Omental fat pad (tissue), 4 donors: Measurements from ENCODE around the gene MARCKS. TPM values are rescaled to one million over a fixed set of nuclear protein-coding genes. Genes with fewer than 3 reads are reported as not detected.

Experiments
- ATAC-seq: fragments of 150-250 bp; one replicate; pipeline ENCODE4 v1.9.1; 2016; ENCODE audit warnings: mild to moderate bottlenecking, moderate library complexity; ENCODE audit not compliant: low FRiP score
- DNase-seq: peaks from one replicate; pipeline ENCODE4 v3.0.0-alpha.2; 2019; ENCODE audit warnings: low spot score
- CTCF ChIP-seq, 3 donors: fragments of 450-650 bp; IDR thresholded peaks; one replicate each; pipeline ENCODE4 v1.5.1; 2016 to 2017; ENCODE audit warnings: antibody characterized with exemption in 3 of 3, mild to moderate bottlenecking in 3 of 3, moderate library complexity in 2 of 3
- total RNA-seq, 4 donors: library from RNA; depleted of rRNA; stranded (reverse); fragments of >200 nt; gene quantifications; one replicate each; pipeline ENCODE4 v1.1.0, GENCODE V29; 2016

The MARCKS gene
- total RNA-seq, 4 donors from 2014 or later = 22.6 to 45.4 (median 24.0) TPM

DNA sequence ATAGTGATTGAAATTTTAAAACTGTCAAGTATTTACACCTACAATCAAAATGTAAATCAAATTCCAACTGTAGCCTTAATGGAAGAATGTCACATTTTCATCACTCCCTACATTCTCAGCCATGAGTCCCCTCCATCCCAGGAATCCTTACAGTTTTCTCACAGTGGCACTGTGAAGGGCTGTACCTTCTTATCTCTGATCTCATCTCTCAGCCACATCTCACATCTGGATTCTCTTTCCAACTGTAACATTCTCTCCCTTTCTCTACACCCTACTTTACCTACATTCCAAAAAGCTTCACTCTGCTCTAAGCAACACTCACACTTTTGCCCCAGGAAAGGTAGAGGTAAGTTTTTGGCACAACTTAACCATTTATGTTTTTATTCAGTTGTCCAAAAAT, 8.9 kb upstream of the MARCKS start:
- DNase-seq = no peak
- ATAC-seq = no peak
- TF ChIP-seq CTCF (IDR thresholded peaks at IDR 0.05) = no peak

GRCh38 chr6:113848811-113849210, 8.3 kb upstream of the MARCKS start:
- TF ChIP-seq CTCF (IDR thresholded peaks at IDR 0.05) = no peak
- DNase-seq = no peak
- no peak for ATAC-seq

GRCh38 chr6:113853252-113853651, 3.9 kb upstream of the MARCKS start:
- DNase-seq (no peak), ATAC-seq (no peak)
- no peak for TF ChIP-seq CTCF (IDR thresholded peaks at IDR 0.05)

DNA sequence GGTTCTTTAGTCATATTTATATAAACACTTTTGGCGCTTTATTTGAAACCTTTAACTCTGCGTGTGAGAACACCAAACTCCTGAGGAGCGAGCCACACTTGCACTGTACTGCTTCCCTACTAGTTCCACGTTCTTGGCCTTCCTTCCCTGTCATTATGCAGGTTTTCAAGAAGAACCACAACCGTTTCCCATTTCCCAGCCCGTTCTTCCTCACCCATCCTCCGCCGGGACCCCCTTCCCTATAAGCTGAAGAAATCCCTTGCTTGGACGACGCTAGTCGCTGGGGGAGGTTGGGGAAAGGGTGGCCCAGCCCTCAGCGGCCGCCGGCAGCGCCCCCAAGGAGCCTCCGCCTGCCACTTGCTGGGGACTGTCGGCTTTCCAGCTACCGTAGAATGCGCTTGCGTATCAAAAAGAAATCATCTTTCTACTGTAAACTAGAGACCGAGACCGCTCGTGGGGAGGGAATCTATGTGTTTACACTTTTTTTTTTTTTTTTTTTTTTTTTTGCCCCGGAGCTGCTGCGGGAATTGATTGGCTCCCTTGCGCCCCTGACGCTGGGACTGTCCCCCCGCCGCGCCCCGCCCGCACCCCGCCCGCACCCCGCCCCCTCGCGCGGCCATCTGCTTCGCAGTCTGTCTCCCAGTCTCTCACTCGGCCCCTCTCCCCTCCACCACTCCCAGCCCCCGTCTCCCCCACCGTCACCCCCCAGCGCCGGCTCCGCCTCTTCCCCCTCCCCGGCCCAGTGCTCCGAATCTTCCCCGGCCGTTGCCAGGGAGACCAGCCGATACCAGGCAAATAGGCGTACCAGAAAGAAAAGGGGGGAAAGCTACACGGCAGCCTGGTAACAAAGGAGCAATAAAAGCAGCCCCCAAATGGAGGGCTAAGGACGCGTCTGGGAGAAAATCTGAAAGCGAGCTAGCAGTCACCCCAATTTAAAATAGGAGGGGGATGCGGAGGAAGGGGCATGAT, 2.3 kb upstream of the MARCKS start:
- DNase-seq (no peak), ATAC-seq (no peak)
- no peak for TF ChIP-seq CTCF (IDR thresholded peaks at IDR 0.05)

GRCh38 chr6:113855500-113856374, 1.4 kb upstream of the MARCKS start:
- DNase-seq (no peak), ATAC-seq (no peak)
- no peak for TF ChIP-seq CTCF (IDR thresholded peaks at IDR 0.05)

GRCh38 chr6:113856375-113856624, 845 bp upstream of the MARCKS start:
- DNase-seq = no peak
- TF ChIP-seq CTCF (IDR thresholded peaks at IDR 0.05) = no peak
- no peak for ATAC-seq
